Endothelial cell of umbilical vein (primary cell): ENCODE results near the gene DNM2. TPM values are rescaled to one million over a fixed set of nuclear protein-coding genes. Genes with fewer than 3 reads are reported as not detected.

Experiments
- BruUV-seq: library from RNA; stranded (reverse); fragments of 400-500 nt; replicated peaks from 2 replicates; lab custom pipeline; 2021; lab: Mats Ljungman, UMichigan
- CTCF ChIA-PET: fragments of 300-600, 350-600 bp; sonication (Branson Sonifier 250); formaldehyde crosslinking; loops from one replicate; lab custom pipeline; 2021; ENCODE audit warnings: antibody characterized with exemption, inconsistent platforms; lab: Charles Lee
- POLR2A ChIA-PET: fragments of 300-600, 350-600 bp; sonication (Branson Sonifier 250); formaldehyde crosslinking; loops from one replicate; lab custom pipeline; 2021; ENCODE audit warnings: antibody characterized with exemption, inconsistent platforms; lab: Charles Lee
- DNase-seq: peaks from one replicate; pipeline ENCODE4 v3.0.0-alpha.2; 2011; ENCODE audit warnings: low read depth, low spot score
- FAIRE-seq: peaks from 2 replicates; lab custom pipeline; 2011; peaks lifted over from hg19 to GRCh38; lab: Jason Lieb, UNC
- H2AFZ ChIP-seq: 2 replicates; pipeline ENCODE4 v1.6.0; 2012; ENCODE audit warnings: low read depth, low read length, control low read depth, inconsistent platforms
- H3K27ac ChIP-seq: 2 replicates; pipeline ENCODE4 v1.5.1; 2011; ENCODE audit warnings: low read depth, mild to moderate bottlenecking, control low read depth, low read length, moderate library complexity; ENCODE audit not compliant: insufficient read depth
- H3K27me3 ChIP-seq, 2 experiments: 2 replicates each; pipeline versions ENCODE4 v1.6.0 to v1.6.1; 2011; ENCODE audit warnings: low read length in 2 of 2, mixed read lengths in 1 of 2; ENCODE audit not compliant: control insufficient read depth in 2 of 2, insufficient read depth in 2 of 2
- H3K36me3 ChIP-seq, 2 experiments: 2 replicates in 1 of 2; 3 replicates in 1 of 2; pipeline ENCODE4 v1.5.1; 2011; ENCODE audit warnings: low read length in 2 of 2, mild to moderate bottlenecking in 1 of 2, moderate library complexity in 1 of 2; ENCODE audit not compliant: control insufficient read depth in 2 of 2, insufficient read depth in 2 of 2; ENCODE audit errors: extremely low read depth in 1 of 2
- H3K4me1 ChIP-seq: 3 replicates; pipeline ENCODE4 v1.5.1; 2011; ENCODE audit warnings: mild to moderate bottlenecking, low read length; ENCODE audit not compliant: control insufficient read depth, insufficient read depth; ENCODE audit errors: extremely low read depth
- H3K4me2 ChIP-seq: 2 replicates; pipeline ENCODE4 v1.6.1; 2011; ENCODE audit warnings: low read length, control low read depth, mixed read lengths; ENCODE audit not compliant: insufficient read depth
- H3K4me3 ChIP-seq, 3 experiments: fragments of 200-600 bp in 1 of 3; sonication (generic), shearing (Covaris generic) in 1 of 3; replicated peaks in 1 of 3; 2 replicates each; pipeline ENCODE4 v1.5.1; 2011 to 2016; ENCODE audit warnings: control low read depth in 3 of 3, low read length in 3 of 3, mild to moderate bottlenecking in 2 of 3, inconsistent platforms in 1 of 3, low read depth in 1 of 3, moderate library complexity in 1 of 3; ENCODE audit not compliant: insufficient read depth in 1 of 3
- H3K79me2 ChIP-seq: 2 replicates; pipeline ENCODE4 v1.6.0; 2012; ENCODE audit warnings: low read length, inconsistent platforms; ENCODE audit not compliant: control insufficient read depth, insufficient read depth
- H3K9ac ChIP-seq: replicated peaks from 2 replicates; pipeline ENCODE3; 2011; ENCODE audit warnings: low read length, control low read depth; ENCODE audit not compliant: insufficient read depth; ENCODE audit errors: extremely low read depth
- H3K9me1 ChIP-seq: replicated peaks from 3 replicates; pipeline ENCODE4 v1.6.0; 2011; ENCODE audit warnings: mild to moderate bottlenecking, low read length; ENCODE audit not compliant: control insufficient read depth, insufficient read depth; ENCODE audit errors: extremely low read depth
- H3K9me3 ChIP-seq: replicated peaks from 2 replicates; pipeline ENCODE4 v1.5.1; 2012; ENCODE audit warnings: low read length, inconsistent platforms; ENCODE audit not compliant: control insufficient read depth, insufficient read depth
- H4K20me1 ChIP-seq: replicated peaks from 2 replicates; pipeline ENCODE3; 2011; ENCODE audit warnings: mild to moderate bottlenecking, low read length; ENCODE audit not compliant: control insufficient read depth, insufficient read depth; ENCODE audit errors: extremely low read depth
- EZH2 ChIP-seq: IDR thresholded peaks from 2 replicates; pipeline ENCODE4 v1.6.1; 2012; ENCODE audit warnings: borderline replicate concordance, low read depth, mild to moderate bottlenecking, moderate library complexity, low read length, inconsistent platforms; ENCODE audit not compliant: severe bottlenecking
- FOS ChIP-seq: IDR thresholded peaks from 2 replicates; pipeline ENCODE4 v1.6.1; 2011; ENCODE audit warnings: mild to moderate bottlenecking, low read length, moderate library complexity, borderline replicate concordance; ENCODE audit not compliant: insufficient read depth
- GATA2 ChIP-seq: IDR thresholded peaks from 2 replicates; pipeline ENCODE4 v1.7.0; 2011; ENCODE audit warnings: low read depth, mild to moderate bottlenecking, moderate library complexity, mixed read lengths, low read length; ENCODE audit not compliant: insufficient read length, insufficient read depth
- JUN ChIP-seq: IDR thresholded peaks from 2 replicates; pipeline ENCODE4 v1.6.1; 2011; ENCODE audit warnings: borderline replicate concordance, low read depth; ENCODE audit not compliant: insufficient read length, insufficient read depth
- MYC ChIP-seq: IDR thresholded peaks from one replicate; pipeline ENCODE4 v1.6.1; 2011; ENCODE audit warnings: mild to moderate bottlenecking, low read depth, low read length
- dilution Hi-C: fragments of 300-500 bp; cut with MboI; formaldehyde crosslinking; loops from one replicate; pipeline ENCODE4 v1.15.0; 2019; ENCODE audit warnings: low sequenced_read_pairs; ENCODE audit not compliant: extremely low pct_ligation_motif_present
- intact Hi-C: fragments of 100-400 bp; cut with micrococcal nuclease; formaldehyde crosslinking; loops from one replicate; pipeline ENCODE4 v1.10.0; 2022
- polyA plus RNA-seq, 4 experiments: library from polyadenylated mRNA; depleted of rRNA in 3 of 4; stranded (reverse) in 3 of 4; unstranded in 1 of 4; fragments of >200 nt; gene quantifications; 2 replicates each; pipeline versions ENCODE4 v1.2.1 to v1.2.3, GENCODE V29; 2011 to 2012; ENCODE audit warnings: missing spikeins in 1 of 4
- total RNA-seq: library from RNA; stranded (reverse); gene quantifications from 2 replicates; pipeline ENCODE4 v1.2.3, GENCODE V29; 2021
- TF ChIP-seq, protein P1 (sequence below): IDR thresholded peaks from 2 replicates; pipeline ENCODE4 v1.6.1; 2011; ENCODE audit not compliant: insufficient read depth, insufficient read length

The DNM2 gene
- total and polyA plus RNA-seq, 2 donors (not counting 3 experiments of a cell fraction or from before 2014, with no cell fraction given) = 81.8 to 175 TPM

DNA sequence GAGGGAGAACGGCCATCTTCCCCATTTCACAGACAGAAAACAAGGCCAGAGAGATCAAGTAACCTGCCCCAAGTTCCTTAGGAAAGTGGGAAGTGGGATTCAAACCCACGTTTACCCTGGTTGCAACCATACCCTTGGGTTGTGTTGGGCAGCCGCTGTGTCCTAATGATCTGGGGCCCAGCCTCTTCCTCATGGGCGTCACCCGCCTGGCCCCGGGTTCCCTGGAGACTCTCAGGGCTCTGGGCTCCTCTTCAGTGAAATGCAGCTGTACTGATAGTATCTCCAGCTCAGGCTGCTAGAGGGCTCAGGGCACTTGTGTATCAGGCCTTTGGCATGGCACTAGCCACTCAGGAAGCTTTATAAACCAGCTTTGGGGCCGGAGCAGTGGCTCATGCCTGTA, 108.4 kb downstream of the DNM2 start:
- POLR2A ChIA-PET = no interaction called here
- DNase-seq = no peak
- H3K9me1 ChIP-seq = no peaks in the 10 kb centered on the region
- no peak overlapping the region for H2AFZ ChIP-seq
- intact Hi-C loops = no loop called here
- no peaks in the 10 kb centered on the region for H3K4me1 ChIP-seq
- dilution Hi-C loops = no loop called here
- no peak overlapping the region for H3K4me3 ChIP-seq
- TF ChIP-seq EZH2 = no peak
- TF ChIP-seq, protein P1, sequence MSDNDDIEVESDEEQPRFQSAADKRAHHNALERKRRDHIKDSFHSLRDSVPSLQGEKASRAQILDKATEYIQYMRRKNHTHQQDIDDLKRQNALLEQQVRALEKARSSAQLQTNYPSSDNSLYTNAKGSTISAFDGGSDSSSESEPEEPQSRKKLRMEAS = no peak
- H4K20me1 ChIP-seq = no peaks in the 10 kb centered on the region
- no peaks in the 10 kb centered on the region for H3K79me2 ChIP-seq
- BruUV-seq = no TSS peak
- H3K9me3 ChIP-seq = no peaks in the 10 kb centered on the region
- H3K4me2 ChIP-seq = no peak overlapping the region
- no peak for FAIRE-seq
- H3K27ac ChIP-seq = no peak overlapping the region
- CTCF ChIA-PET = interaction anchor here (1.1 kb wide), 1 partner anchor 38 kb away, joined by 5 read pairs; no protein-coding TSS in a partner anchor
- H3K36me3 ChIP-seq = peaks cover 5 to 42% of the 10 kb centered on the region in 2 experiments
- no peak overlapping the region for H3K9ac ChIP-seq
- H3K27me3 ChIP-seq = no peaks in the 10 kb centered on the region

DNA sequence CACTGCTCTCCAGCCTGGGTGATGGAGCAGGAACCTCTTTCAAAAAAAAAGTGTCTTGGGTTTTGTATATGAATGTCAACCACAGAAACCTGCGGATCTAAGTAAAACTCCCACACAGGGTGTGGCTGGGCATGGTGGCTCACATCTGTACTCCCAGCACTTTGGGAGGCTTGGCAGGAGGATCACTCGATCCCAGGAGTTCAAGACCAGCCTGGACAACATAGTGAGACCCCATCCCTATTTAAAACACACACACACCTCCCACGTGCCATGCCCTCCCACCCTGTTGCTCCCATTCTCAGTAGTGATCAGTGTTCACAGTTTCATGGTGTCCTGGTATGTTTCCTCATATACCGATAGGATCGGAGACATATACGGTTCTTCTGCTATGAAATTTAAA, 109.0 kb downstream of the DNM2 start:
- H3K36me3 ChIP-seq = peaks cover 5 to 41% of the 10 kb centered on the region in 2 experiments
- H3K4me3 ChIP-seq = no peak overlapping the region
- H3K9me3 ChIP-seq = no peaks in the 10 kb centered on the region
- intact Hi-C loops = no loop called here
- H3K79me2 ChIP-seq = no peaks in the 10 kb centered on the region
- no peak overlapping the region for H2AFZ ChIP-seq
- no peak overlapping the region for H3K4me2 ChIP-seq
- DNase-seq = no peak
- ChIA-PET CTCF (interaction anchor here (1.1 kb wide), 1 partner anchor 37 kb away, joined by 5 read pairs; no protein-coding TSS in a partner anchor), POLR2A (no interaction called here)
- H3K9me1 ChIP-seq = no peaks in the 10 kb centered on the region
- no peaks in the 10 kb centered on the region for H3K27me3 ChIP-seq
- no peak overlapping the region for H3K27ac ChIP-seq
- no peaks in the 10 kb centered on the region for H4K20me1 ChIP-seq
- FAIRE-seq = no peak
- dilution Hi-C loops = no loop called here
- no peak for TF ChIP-seq JUN
- TF ChIP-seq FOS = no peak
- no peak for TF ChIP-seq GATA2
- TF ChIP-seq MYC = no peak
- TF ChIP-seq, protein P1 = no peak
- BruUV-seq = no TSS peak
- no peak overlapping the region for H3K9ac ChIP-seq
- no peaks in the 10 kb centered on the region for H3K4me1 ChIP-seq
